Left forelimb (tissue), 1 donor: ENCODE results near the gene MKNK2.
A peak's percentile ranks its signal among the peaks of the same experiment; 100 is the strongest.

ENCODE experiments used
- DNase-seq: peaks from one replicate; pipeline ENCODE4 v3.0.0-alpha.2; 2018; ENCODE audit warnings: low spot score

Gene MKNK2

DNA sequence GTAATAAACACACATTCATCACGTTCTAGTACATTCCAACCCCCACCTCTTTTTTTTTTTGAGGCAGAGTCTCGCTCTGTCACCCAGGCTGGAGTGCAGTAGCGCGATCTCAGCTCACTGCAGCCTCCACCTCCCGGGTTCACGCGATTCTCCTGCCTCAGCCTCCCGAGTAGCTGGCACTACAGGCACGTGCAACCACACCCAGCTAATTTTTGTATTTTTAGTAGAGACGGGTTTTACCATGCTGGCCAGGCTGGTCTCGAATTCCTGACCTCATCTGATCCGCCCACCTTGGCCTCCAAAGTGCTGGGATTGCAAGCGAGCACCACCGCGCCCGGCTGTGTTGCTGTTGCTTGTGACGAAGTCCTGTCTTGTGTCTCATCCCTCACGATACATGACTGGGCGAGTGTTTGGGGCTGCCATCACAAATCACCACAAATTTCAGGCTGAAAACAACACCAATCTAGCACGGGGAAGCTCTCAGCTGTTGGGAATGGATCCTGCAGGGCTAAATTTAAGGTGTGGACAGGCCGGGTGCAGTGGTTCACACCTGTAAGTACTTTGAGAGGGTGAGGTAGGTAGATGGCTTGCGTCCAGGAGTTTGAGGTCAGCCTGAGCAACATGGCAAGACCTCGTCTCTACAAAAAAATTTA is 29.4 kb upstream of the MKNK2 start:
- no peak for DNase-seq

DNA sequence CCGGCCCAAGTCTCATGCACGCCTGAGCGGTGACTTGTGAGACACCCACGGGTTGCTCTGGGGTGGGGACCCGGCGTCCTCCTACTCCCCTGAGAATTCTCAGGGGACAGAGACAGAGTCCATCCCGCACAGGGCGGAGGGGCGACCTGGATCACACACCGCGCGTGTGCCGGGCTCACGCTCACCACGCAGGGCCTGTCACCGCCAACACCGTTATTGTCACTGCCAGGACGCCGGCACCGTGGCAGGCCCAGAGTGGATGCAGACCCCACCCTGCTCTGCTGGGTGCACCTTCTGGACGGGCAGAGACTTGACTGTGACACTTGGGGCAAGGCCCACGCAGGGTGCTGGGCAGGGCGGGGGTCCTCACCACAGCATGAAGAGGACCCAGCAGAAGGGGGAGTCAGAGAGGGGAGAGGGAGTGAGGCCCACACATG is 28.8 kb upstream of the MKNK2 start:
- no peak for DNase-seq

DNA sequence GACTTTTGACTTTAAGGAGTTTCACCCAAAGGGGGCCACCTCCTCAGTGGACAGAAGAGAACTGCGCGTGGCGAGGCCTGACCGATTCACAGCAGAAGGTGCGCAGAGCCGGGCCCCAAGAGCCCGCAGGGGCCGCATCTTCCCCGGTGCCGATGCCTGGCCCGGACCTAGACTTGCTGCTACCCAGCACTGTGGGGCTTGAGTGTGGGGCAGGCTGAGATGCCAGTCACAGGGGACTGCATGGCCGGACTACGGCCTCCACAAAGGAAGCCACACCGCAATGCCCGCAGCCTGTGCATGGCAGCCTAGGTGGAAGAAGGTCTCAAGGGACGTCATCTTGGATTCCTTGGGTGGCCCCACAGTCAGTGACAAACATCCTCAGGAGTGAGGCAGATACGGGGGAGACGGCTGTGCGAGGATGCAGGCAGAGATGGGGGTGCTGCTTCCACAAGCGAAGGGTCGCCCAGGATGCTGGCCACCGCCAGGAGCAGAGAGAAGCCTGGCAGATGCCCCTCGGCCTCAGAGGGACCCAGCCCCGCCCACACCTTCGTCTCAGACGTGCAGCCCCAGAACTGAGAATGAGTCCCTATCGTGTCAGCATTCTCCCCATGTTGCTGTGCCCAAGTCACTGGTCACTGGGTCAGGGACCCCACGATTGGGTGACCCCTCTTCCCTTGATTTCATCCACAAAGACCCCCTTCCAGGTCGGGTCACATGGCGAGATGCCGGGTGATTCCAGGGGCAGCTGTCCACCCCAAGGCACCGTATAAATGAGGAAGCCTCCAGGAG is 28.2 kb upstream of the MKNK2 start:
- DNase-seq: no peak

DNA sequence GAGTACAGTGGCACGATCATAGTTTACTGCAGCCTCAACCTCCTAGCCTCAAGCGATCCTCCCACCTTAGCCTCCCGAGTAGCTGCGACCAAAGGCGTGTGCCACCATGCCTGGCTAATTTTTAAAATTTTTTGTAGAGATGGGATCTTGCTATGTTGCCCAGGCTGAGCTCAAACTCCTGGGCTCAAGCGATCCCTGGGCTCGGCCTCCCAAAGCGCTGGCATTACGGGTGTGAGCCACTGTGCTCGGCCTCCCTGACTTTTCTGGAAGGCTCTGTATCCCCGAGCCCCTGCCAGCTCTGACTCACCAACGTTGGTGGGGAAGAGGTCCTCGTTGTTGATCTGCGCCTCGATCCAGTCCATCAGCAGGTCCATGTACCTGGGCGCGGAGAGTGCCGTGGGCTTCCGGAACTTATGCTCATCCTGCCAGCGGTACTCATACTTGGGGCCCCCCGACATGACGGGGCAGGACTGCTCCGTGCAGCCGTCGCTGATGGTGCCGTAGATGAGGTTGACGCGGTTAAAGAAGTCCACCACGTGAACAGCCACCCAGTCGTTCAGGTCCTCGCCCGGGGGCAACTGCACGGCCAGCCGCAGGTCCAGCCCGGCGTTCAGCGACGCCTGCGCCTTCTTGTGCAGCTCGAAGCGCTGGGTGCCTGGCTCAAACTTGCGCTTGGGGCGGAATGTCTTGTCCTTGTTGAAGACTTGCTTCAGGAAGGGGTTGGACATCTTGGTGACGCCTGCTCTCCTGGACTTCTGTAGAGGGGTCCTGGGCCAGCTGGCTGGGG is 27.0 kb upstream of the MKNK2 start:
- no peak for DNase-seq

DNA sequence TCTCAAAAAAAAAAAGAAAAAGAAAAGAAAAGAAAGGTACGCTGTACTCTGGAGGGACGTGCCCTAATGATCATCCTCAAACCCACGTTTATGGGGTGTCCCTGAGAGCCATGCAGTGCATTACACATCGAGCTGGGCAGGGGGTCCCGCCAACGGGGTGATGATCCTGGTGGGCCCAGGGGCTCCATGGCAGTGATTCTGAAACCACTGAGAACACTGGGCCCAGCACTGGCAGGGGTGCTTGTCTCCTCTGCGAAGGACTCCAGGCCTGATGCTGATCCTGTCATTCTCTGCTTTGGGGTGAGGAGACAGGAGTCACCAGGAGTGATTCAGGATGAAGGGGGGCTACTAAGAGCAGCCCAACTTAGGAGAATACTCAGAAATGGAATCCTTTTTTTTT is 26.4 kb upstream of the MKNK2 start:
- no peak for DNase-seq

DNA sequence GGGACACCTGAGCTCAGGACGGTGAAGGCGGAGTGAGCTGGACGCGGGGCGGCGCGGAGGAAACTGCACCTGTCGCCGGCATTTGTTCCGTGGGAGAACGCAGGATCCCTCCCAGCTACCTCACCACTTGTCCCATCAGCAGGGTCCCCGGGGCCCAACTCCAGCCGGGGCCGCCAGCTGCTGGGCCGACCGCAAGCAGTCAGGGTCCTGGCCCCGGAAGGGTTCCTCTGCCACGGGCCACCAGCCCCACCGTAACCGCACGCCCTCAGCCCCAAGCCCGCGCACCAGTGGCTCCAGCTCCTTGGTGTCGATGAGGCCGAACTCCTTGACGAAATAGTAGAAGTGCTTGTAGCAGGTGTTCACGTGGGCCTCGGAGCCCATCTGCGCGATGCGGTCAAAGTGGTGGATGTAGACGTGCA is 25.5 kb upstream of the MKNK2 start:
- no peak for DNase-seq

DNA sequence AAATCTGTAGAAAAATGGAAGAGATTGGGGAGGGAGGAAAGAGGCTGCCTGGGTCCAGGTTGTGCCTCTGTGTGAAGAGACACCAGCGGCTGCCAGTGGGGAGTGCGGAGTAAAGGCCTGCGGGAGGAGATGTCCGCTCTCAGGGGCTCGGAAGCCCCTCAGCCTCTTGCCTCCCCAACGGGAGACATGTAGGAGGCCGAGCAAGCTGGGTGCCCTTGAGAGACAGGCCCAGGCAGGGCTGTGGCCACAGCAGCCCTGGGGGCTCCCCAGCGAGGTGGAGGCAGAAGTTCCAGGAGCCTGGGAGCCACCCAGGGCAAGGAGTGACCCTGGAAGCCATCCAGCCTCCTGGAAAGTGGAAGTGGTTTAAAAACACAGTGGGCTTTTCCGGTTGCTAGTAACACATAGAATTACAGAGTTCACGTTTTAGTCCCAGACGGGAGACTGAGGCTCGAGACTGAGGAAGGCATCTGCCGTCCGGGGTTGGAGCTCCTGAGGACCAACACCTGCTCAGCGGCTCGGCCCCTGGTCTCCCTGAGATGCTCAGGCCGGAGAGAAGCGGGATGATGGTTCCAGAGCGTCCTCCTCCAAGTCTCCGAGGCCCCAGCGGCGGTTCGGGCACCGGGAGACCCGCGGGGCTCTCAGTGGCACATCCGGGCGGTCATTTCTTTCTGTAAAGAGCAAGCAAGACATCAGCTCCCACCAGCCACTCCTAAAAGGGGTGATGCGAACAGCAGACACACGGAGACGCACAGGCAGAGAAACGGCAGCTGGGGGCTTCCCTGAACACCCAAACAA is 21.9 kb upstream of the MKNK2 start:
- DNase-seq: no peak

DNA sequence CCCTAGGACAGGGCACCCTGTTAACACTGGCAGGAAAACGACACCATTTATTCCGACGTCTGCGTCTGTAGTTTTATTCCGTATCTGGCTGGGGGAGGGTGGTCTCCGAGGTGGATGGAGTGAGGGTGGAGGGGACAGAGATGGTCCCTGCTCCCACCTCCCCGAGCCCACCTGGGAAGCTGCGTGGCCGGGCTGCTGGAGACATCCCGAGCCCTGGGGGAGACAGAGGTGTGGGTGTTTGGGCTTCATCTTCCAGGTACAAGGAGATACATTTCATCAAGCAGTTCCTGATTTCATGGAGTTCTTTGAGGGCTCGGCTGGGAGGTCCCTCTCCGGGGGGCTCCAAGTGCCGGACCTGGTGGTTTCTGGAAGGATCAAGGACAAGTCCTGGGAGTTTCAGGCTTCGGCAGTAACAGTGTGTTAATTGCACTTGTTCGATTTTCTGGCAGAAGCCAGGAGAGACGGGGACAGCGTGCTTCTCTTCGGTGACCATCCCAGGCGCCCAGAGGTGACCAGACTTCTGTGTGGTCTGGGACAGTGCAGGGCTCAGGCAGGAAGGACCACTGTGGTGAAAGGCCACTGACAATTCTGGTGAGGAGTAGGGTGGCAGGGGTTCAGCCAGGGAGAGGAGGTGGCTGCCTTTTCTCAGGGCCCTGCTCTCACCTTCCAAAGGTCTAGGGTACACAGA is 20.1 kb upstream of the MKNK2 start:
- DNase-seq: no peak

DNA sequence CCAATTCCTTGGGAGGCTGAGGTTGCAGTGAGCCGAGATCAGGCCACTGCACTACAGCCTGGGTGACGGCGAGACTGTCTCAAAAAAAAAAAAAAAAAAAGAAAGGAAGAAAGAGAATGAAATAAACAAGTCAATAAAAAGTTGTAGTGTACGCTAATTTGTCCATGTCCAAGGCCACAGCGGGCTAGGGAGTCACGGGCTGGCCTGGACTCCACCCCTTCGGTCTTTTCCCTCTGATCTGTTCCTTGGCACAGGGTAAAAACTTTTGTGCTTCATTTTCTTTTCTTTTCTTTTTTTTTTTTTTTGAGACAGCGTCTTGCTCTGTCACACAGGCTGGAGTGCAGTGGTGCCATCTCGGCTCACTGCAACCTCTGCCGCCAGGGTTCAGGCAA is 19.4 kb upstream of the MKNK2 start:
- DNase-seq: no peak

DNA sequence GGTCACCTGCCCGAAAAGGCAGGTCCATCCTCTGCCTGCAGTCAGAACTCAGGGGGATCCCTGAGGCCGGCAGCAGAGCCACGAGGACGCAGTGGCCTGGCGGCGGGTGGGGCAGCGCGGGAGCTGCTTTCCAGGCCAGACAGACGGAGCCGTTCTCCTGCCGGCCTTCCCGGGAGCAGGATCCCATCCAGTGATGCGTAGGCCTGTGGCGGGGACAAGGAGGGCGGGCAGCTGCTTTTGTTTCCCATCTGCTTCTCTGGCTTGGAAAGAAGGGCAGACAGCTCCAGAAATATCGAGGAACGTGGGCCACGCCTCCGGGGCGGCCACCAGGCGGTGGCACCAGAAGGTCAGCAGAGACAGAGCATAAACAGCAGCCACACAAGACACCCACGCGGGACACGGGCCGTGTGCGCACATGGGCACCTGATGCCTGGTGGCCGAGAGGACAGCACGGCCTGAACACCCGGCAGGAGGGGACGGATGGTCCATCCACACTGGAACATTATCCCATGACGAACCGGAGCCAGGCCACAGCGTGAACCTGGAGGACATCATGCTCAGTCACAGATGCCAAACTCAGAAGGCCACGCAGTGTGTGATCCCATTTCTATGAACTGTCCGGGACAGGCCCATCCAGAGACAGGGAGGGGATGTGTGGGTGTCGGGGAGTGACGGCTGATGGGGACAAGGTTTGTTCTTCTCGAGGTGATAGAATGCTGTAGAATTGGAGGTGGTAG is 13.9 kb upstream of the MKNK2 start:
- DNase-seq: no peak

DNA sequence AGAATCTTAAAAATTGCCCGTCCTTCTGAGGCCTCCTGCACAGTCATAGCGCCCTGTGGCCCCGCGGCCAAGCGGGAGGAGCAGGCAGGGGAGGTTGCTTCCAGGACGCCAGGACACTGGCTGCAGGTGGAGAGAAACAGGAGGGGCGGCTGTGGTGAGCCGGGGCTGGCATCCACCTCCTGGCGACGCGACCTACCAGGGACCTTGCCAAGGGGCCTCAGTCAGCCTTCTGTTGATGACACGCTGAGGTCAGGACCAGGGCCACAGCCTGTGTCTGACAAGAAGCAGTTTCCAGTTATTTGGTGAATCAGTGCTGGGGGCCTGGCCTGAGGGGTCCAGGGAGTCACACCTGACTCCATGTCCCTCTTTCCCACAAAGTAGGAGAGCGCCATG is 13.3 kb upstream of the MKNK2 start:
- DNase-seq: no peak

DNA sequence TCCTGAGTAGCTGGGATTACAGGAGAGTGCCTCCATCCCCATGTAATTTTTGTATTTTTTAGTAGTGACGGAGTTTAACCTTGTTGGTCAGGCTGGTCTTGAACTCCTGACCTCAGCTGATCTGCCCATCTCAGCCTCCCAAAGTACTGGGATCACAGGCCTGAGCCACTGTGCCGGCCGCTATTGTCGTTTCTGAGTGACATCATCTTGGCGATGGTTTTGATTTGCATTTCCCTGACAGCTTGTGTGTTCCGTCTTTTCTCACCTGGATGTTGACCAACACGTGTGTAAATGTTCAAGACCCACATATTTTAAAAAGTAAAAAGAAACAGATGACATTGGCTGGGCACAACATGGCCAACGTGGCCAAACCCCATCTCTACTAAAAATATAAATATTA is 12.8 kb upstream of the MKNK2 start:
- DNase-seq: no peak

DNA sequence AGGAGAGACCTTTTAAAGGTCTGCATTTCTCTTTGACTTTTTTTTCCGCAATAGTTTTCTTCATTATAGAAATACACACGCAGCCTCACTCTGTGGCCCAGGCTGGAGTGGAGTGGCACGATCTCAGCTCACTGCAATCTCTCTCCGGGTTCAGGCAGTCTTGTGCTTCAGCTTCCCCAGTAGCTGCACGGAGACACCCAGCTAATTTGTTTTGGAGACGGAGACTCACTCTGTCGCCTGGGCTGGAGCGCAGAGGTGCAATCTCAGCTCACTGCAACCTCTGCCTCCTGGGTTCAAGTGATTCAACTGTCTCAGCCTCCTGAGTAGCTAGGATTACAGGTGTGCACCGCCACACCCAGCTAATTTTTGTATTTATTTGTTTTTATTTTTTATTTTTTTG is 11.7 kb upstream of the MKNK2 start:
- DNase-seq: no peak

DNA sequence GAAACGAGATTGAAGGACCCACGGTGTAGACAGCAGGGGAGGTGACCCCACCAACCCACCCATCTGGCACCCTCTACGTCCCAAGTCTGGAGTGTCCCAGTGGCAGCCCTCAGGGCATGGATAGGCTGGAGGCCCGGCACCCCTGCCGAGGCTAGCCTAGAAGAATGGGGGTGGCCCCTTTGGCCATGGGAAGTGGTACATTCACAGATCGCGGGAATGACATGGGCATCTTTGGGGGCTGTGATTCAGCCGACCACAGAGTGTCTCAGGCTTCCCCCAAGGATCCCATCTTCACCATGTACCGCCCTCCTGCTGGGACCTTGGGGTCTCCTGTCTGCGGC is 11.3 kb upstream of the MKNK2 start:
- DNase-seq: no peak

DNA sequence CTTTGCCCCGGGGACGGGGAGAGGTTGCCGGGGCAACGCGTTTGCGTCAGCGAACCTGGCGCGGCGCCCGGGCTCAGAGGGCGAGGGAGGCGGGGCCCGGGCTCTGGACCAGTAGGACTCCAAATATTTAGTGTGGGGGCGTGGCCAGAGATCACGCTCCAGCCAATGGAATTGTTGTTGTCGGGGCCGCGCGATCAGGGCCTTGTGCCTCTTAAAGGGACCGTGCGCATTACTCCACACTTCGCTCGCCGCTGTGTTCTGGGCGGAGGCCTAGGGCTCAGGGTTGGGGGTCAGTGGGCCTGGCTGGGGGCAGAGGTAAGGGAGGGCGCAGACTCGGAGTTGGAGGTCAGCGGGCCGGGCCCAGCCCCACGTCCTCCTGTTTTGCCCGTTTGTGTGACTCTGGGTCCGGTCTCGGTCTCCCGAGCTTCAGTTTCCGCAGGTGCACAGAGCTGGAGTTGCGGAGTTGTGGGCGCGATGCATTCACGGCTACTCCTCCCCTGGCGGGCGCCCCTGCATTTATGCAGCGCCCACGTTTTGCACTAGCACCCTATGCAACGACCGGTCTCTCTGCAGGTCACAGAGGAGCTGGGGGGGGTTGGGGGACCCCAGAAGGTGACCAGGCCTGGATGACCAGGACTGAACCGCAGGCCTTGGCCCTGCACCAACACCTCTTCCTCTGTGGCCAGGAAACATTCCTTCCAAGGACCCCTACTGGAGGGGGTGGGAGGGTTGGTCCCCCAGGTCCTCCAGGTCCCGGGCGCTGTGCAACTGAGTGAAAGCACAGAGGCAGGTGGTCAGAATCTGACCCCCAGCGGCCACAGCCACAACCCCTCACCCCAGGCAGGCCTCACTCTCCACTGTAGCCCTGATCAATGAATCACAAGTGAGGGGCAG is 10.7 kb upstream of the MKNK2 start:
- peak; percentile 100 for DNase-seq

DNA sequence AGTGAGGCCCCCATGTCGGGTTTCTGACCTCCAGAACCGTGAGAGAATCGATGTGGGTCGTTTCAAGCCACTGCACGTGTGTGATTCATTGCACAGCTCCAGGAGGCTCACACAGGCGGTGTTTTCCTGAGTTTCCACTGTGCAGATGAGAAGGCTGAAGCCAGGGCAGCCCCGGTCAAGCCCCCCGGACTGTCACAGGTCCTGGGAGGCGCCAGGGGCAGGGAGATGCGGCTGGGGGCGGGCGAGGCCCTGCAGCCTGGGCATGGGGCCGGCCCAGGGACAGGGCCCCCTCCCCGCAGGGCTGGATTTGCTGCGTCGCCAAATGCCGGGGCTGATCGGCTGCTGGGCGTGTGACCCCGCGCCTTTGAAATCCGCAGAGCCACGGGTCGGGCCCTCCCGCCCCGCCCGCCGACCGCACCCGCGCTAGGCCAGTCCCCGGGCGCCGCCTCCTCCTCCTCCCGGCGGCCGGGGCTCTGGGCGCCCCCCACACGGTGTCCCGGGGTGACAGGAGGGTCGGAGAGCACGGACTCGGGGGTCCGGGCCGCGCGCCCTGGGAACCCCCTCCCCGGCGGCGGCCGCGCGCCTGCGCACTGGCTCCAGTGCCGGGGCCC is 9.9 kb upstream of the MKNK2 start:
- no peak for DNase-seq

DNA sequence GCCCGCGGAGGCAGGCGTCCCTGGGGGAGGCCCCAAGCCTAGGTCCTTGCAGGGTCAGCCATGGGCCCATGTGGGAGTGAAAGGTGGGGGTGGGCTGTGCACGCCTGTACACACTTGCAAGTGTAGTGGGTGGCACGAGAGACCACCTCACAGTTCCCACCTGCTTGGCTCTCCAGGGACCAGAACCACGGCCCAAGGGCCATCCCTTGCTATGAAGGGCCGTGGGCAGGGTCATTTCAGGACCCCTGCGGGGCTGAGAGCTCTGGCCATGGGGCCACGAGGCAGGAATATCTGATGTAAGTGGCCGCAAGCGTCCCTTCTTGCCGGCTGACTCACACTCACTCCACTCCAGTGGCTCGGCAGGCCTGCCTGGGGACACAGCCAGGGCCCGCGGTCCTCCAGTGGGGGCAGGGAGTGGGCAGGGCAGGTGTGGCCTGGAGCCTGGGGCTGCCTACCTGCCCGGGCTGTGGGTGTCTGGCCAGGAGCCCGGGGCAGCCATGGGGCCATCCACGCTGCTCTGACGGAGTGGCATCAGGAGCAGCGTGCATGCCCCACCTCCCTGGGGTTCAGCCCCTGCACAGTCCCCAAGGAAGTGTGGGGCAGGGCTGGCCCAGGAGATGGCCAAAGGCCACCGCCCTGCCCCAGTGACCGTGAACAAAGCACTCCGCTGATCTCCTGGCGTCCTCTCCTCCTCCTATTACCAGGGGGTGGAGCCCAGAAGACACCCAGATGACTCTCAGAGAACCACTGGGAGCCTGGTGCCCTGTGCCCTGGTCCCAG is 8.6 kb upstream of the MKNK2 start:
- no peak for DNase-seq

DNA sequence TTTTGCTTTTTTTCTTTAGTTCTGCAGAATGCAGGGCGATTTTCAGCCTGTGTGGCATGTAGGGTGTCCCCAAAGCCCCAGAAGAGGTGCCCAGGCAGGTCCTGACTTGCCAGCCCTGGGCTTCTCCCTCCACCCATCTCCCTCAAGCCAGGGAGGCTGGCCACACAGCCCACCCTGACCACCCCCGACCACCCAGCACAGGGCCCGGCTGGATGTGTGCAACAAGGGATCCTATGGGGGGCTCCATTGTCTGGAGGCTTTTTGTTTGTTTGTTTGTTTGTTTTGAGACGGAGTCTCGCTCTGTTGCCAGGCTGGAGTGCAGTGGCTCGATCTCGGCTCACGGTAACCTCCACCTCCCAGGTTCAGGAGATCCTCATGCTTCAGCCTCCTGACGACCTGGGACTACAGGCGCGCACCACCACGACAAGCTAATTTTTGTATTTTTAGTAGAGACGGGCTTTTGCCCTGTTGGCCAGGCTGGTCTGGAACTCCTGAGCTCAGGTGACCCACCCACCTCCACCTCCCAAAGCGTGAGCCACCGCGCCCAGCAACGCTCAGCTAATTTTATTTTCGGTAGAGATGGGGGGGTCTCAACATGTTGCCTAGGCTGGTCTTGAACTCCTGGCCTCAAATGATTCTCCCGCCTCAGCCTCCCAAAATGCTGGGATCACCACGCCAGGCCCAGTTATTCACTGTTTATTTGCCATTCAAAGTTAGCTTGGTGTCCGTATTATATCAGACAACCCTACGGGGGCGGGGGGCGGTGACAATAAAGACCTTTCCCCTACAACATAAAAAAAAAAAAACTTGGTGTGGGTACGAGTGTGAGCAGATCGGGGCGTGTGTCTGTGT is 7.8 kb upstream of the MKNK2 start:
- DNase-seq: no peak
